NCI-H748 treated with DMSO at 0.1 percent for 48 hours (cell line): ENCODE results near the gene STH.
"Not testable (repeated sequence)": the region's sequence is repeated elsewhere in the genome, so short reads cannot be mapped to it uniquely, and the experiment has no call there.

Experiments
- DNase-seq: peaks from one replicate; lab custom pipeline; 2025; lab: John Stamatoyannopoulos, UW

STH gene

DNA sequence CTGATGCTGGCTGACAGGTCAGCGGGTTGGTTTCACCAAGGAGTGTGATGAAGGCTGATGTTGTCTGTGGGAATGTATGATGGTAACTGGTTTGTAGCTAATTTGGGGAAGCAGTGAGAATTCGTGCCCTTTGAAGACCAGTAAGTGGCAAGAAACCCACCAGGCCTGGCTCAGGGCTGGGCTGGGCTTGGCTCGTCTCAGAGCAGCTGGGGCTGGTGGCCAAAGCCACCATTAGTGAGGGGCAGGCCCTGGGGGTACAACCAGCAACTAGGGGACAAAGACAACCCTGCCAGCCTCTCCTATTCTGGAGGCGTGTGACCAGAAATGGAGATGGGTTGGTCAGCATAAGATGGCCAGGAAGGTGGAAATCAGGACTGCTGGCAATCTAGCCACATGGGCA is 13.0 kb upstream of the STH start:
- no peak for DNase-seq

- no peak for DNase-seq
Measured at GRCh38 chr17:45987706-45988105, 11.3 kb upstream of the STH start.

- no peak for DNase-seq
Measured at GRCh38 chr17:45989759-45990158, 9.3 kb upstream of the STH start.

- no peak for DNase-seq
Measured at GRCh38 chr17:45990886-45991285, 8.2 kb upstream of the STH start.

DNA sequence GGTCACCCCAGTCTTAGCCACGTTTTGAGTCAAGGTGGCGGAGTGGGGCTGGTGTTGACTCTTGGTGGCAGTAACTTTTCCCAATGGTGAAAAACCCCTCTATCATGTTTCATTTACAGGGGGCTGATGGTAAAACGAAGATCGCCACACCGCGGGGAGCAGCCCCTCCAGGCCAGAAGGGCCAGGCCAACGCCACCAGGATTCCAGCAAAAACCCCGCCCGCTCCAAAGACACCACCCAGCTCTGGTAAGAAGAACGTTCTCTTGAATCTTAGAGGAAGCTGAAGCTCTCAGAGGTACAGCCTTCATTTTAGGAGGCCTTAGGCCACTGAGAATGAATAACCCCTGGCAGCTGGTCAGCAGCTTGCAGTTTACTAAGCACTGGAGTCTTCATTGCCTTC is 7.7 kb upstream of the STH start:
- DNase-seq: no peak

- no peak for DNase-seq
Measured at GRCh38 chr17:45992175-45992574, 6.9 kb upstream of the STH start.

DNA sequence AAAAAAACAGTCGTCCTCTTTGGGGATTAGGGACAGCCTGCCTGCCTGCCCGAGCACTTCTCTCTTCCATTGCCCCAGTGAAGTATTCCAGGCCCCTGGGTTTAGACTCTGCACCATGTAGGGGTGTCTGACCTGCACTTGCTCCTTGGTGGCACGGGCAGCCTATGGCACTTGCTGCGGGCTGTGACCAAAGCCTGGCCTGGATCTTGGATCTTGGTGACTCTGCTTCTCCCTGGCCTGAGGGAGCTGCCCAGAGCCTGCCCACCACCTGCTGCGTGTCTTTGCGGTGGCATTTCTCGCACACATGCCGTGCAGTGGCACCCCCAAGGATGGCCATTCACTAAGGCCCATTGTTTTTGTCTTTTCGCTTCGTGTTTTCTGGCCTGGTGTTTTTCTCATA is 6.1 kb upstream of the STH start:
- no peak for DNase-seq

- DNase-seq: no peak
Measured at GRCh38 chr17:45993962-45994627, 5.0 kb upstream of the STH start.

DNA sequence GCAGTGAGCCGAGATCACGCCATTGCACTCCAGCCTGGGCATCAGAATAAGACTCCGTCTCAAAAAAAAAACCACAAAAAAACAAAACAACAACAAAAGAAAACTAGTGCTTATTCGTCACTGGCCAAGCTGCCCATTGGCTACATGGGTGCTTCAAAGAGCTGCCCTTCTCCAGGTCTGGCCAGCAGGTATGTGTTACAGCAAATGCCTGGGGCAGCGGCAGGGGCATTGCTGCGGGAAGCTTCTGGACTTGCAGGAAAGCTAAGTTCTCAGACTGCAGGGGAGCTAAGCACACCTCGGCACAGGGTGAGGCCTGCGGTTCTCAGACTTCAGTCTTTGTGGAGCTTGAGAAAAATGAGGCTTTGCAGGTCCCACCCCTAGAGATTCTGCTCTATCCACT is 4.1 kb upstream of the STH start:
- no peak for DNase-seq

DNA sequence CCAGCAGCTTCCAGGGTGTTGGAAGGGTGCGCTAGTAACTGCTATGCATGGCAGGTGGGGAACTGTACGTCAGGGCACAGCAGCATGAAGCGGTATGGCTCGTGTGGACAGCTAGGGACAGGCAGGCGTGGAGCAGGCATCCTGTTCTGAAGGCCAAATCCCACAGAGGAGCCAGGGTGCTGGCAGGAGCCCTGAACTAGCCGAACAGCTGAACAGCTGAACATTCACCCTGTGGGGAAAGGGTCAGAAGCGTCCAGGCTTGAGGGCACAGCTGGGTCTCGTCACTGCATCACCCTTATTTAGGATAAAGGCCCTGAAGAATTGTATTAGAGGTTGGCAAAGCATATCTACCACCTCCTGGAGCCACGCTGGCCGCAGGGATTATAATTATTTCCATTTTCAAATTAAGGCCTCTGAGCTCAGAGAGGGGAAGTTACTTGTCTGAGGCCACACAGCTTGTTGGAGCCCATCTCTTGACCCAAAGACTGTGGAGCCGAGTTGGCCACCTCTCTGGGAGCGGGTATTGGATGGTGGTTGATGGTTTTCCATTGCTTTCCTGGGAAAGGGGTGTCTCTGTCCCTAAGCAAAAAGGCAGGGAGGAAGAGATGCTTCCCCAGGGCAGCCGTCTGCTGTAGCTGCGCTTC is 3.3 kb upstream of the STH start:
- no peak for DNase-seq

GRCh38 chr17:45996282-45996937 is 2.6 kb upstream of the STH start:
- DNase-seq: no peak

DNA sequence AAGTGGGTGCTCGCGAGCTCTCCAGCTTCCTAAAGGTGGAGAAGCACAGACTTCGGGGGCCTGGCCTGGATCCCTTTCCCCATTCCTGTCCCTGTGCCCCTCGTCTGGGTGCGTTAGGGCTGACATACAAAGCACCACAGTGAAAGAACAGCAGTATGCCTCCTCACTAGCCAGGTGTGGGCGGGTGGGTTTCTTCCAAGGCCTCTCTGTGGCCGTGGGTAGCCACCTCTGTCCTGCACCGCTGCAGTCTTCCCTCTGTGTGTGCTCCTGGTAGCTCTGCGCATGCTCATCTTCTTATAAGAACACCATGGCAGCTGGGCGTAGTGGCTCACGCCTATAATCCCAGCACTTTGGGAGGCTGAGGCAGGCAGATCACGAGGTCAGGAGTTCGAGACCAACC is 1.9 kb upstream of the STH start:
- no peak for DNase-seq

DNA sequence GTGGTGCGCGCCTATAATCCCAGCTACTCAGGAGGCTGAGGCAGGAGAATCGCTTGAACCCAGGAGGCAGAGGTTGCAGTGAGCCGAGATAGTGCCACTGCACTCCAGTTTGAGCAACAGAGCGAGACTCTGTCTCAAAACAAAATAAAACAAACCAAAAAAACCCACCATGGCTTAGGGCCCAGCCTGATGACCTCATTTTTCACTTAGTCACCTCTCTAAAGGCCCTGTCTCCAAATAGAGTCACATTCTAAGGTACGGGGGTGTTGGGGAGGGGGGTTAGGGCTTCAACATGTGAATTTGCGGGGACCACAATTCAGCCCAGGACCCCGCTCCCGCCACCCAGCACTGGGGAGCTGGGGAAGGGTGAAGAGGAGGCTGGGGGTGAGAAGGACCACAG is 1.4 kb upstream of the STH start:
- DNase-seq: no peak

DNA sequence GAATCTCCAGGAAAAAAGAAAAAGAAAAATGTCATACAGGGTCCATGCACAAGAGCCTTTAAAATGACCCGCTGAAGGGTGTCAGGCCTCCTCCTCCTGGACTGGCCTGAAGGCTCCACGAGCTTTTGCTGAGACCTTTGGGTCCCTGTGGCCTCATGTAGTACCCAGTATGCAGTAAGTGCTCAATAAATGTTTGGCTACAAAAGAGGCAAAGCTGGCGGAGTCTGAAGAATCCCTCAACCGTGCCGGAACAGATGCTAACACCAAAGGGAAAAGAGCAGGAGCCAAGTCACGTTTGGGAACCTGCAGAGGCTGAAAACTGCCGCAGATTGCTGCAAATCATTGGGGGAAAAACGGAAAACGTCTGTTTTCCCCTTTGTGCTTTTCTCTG is 845 bp downstream of the STH start:
- no peak for DNase-seq

- DNase-seq: no peak
Measured at GRCh38 chr17:46000292-46000691, 1.2 kb downstream of the STH start.

- DNase-seq: no peak
Measured at GRCh38 chr17:46000757-46001156, 1.7 kb downstream of the STH start.

- DNase-seq: no peak
Measured at GRCh38 chr17:46001390-46002310, 2.6 kb downstream of the STH start.

- DNase-seq: peak; percentile 30
Measured at GRCh38 chr17:46002311-46002972, 3.4 kb downstream of the STH start.

DNA sequence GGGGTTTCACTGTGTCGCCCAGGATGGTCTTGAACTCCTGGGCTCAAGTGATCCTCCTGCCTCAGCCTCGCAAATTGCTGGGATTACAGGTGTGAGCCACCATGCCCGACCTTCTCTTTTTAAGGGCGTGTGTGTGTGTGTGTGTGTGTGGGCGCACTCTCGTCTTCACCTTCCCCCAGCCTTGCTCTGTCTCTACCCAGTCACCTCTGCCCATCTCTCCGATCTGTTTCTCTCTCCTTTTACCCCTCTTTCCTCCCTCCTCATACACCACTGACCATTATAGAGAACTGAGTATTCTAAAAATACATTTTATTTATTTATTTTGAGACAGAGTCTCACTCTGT is 3.9 kb downstream of the STH start:
- no peak for DNase-seq

DNA sequence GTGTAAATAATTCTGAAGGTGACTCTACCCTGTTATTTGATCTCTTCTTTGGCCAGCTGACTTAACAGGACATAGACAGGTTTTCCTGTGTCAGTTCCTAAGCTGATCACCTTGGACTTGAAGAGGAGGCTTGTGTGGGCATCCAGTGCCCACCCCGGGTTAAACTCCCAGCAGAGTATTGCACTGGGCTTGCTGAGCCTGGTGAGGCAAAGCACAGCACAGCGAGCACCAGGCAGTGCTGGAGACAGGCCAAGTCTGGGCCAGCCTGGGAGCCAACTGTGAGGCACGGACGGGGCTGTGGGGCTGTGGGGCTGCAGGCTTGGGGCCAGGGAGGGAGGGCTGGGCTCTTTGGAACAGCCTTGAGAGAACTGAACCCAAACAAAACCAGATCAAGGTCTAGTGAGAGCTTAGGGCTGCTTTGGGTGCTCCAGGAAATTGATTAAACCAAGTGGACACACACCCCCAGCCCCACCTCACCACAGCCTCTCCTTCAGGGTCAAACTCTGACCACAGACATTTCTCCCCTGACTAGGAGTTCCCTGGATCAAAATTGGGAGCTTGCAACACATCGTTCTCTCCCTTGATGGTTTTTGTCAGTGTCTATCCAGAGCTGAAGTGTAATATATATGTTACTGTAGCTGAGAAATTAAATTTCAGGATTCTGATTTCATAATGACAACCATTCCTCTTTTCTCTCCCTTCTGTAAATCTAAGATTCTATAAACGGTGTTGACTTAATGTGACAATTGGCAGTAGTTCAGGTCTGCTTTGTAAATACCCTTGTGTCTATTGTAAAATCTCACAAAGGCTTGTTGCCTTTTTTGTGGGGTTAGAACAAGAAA is 5.1 kb downstream of the STH start:
- peak; percentile 3 for DNase-seq

GRCh38 chr17:46006082-46006481 is 7.0 kb downstream of the STH start:
- DNase-seq: not testable (repeated sequence)
